Upper lobe of left lung (tissue), 6 donors: ENCODE measurements around the gene CBFA2T3. TPM values are rescaled to one million over a fixed set of nuclear protein-coding genes. Genes with fewer than 3 reads are reported as not detected.
A peak's percentile ranks its signal among the peaks of the same experiment; 100 is the strongest.

Source experiments
- ATAC-seq, 2 donors: fragments of 200-7000 bp; cut with Tn5 transposase; one replicate each; pipeline ENCODE4 v1.9.1; 2022; ENCODE audit warnings: mild to moderate bottlenecking in 2 of 2, moderate library complexity in 2 of 2; ENCODE audit not compliant: low FRiP score in 2 of 2
- DNase-seq, 2 donors: peaks; one replicate each; pipeline ENCODE4 v3.0.0-alpha.2; 2019 to 2020
- H3K27ac ChIP-seq, 4 donors: fragments of 200-600 bp; sonication (generic); one replicate each; pipeline ENCODE4 v1.5.1; 2016 to 2019
- H3K27me3 ChIP-seq, 4 donors: fragments of 200-600 bp; sonication (generic); one replicate each; pipeline ENCODE4 v1.5.1; 2017 to 2019
- H3K36me3 ChIP-seq, 4 donors: fragments of 200-600 bp; sonication (generic); one replicate each; pipeline ENCODE4 v1.5.1; 2016 to 2019
- H3K4me1 ChIP-seq, 4 donors: fragments of 200-600 bp; sonication (generic); one replicate each; pipeline ENCODE4 v1.5.1; 2018 to 2019
- H3K4me3 ChIP-seq, 4 donors: fragments of 200-600 bp; sonication (generic); one replicate each; pipeline ENCODE4 v1.5.1; 2017 to 2019; ENCODE audit warnings: mild to moderate bottlenecking in 2 of 4, moderate library complexity in 1 of 4
- H3K9me3 ChIP-seq, 4 donors: fragments of 200-600 bp; sonication (generic); one replicate each; pipeline ENCODE4 v1.5.1; 2018 to 2019
- EP300 ChIP-seq, 4 donors: sonication (generic); formaldehyde crosslinking; IDR thresholded peaks; one replicate each; pipeline ENCODE4 v1.5.1; 2017; ENCODE audit warnings: antibody characterized with exemption in 4 of 4, control low read depth in 2 of 4
- POLR2A ChIP-seq, 4 donors: fragments of 450-650 bp; IDR thresholded peaks; one replicate each; pipeline ENCODE4 v1.5.1; 2016 to 2017; ENCODE audit warnings: antibody characterized with exemption in 4 of 4, mild to moderate bottlenecking in 2 of 4
- POLR2AphosphoS5 ChIP-seq, 2 donors: sonication (generic); formaldehyde crosslinking; IDR thresholded peaks; one replicate each; pipeline ENCODE4 v1.5.1; 2017; ENCODE audit warnings: antibody characterized with exemption in 2 of 2
- WGBS, 2 donors: methylation state at CpG; one replicate each; pipeline ENCODE4 v1.1.5; 2017 to 2018; 5-methylcytosine and 5-hydroxymethylcytosine counted together
- total RNA-seq, 6 donors: library from RNA; depleted of rRNA in 4 of 6; stranded (reverse); fragments of >200 nt in 4 of 6; gene quantifications; one replicate each; pipeline versions ENCODE4 v1.1.0 to v1.2.1, GENCODE V29; 2016 to 2021
- TF ChIP-seq, protein P1 (sequence below), 6 experiments: fragments of 450-650 bp in 4 of 6; fragments of 200-600 bp in 2 of 6; sonication (generic) in 2 of 6; IDR thresholded peaks; one replicate each; pipeline ENCODE4 v1.5.1; 2016 to 2019; ENCODE audit warnings: antibody characterized with exemption in 6 of 6
- donor health status: DM: no; HTN: no; CAD: no; lungs with moderate emphysema.
- donor health status: DM: no; HTN: yes; CAD: no; lungs with severe emphysema.

The CBFA2T3 gene
- total RNA-seq: 10 to 100 TPM in 4 of 6 donors, 1 to 10 TPM in 2; 2.7 to 33.5 (median 15.2) TPM

DNA sequence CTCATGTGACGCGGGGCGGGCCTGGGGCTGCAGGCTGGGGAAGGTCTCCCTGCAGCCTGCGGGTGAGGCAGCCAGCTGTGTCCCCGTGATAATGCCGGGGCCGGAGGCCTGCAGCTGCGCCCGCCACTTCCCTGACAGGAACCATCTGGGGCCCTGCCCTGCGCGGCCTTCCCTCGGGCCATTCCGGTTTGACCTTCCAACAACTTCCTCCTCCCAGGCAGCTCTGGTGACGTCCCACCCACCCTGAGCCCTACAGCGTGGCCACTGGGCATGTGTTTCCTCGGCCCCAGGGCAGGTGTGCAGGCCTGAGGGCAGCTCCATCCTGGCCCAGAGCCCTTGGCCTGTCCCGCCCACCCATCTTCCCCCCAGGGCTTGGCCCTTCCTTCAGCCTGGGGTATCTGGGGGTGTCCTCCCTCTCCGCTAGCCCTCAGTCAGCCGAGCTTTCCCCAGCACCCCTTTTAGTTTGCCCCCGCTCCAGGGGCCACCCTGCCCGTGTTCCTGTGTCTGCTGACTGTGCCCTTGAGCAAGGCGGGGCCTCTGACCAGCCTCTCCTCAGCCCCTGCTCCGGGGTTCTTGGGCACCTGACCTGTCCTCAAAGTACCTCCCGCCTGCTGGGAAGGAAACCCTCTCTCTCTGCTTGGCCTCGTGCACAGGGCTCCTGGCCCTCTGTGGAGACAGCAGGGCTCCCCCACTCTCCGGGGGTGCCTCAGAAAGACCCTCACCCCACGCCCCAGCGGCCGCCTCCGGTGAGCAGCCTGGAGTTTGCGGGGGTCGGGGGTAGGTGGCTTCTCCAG is at the start of gene CBFA2T3:
CBFA2T3 (minus strand) TSS at position 190 of the 794 bp plus-strand sequence. CDS start 400 bp downstream, outside the sequence.
- peak within 1 kb of the TSS; percentile 7 to 73 (median 59) for H3K27ac ChIP-seq
- ATAC-seq: peak; percentile 79 to 80
- H3K4me1 ChIP-seq: peaks cover 23 to 37% (median 28%) of the 10 kb centered on the region in 4 donors
- peak; percentile 88 to 91 for DNase-seq
- no peaks in the 10 kb centered on the region for H3K36me3 ChIP-seq
- no peaks in the 10 kb centered on the region for H3K27me3 ChIP-seq
- TF ChIP-seq EP300 (IDR thresholded peaks at IDR 0.05): peak in 1 of 4 donors; percentile 46
- TF ChIP-seq, protein P1, sequence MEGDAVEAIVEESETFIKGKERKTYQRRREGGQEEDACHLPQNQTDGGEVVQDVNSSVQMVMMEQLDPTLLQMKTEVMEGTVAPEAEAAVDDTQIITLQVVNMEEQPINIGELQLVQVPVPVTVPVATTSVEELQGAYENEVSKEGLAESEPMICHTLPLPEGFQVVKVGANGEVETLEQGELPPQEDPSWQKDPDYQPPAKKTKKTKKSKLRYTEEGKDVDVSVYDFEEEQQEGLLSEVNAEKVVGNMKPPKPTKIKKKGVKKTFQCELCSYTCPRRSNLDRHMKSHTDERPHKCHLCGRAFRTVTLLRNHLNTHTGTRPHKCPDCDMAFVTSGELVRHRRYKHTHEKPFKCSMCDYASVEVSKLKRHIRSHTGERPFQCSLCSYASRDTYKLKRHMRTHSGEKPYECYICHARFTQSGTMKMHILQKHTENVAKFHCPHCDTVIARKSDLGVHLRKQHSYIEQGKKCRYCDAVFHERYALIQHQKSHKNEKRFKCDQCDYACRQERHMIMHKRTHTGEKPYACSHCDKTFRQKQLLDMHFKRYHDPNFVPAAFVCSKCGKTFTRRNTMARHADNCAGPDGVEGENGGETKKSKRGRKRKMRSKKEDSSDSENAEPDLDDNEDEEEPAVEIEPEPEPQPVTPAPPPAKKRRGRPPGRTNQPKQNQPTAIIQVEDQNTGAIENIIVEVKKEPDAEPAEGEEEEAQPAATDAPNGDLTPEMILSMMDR (IDR thresholded peaks at IDR 0.05): no peak
- TF ChIP-seq POLR2AphosphoS5 (IDR thresholded peaks at IDR 0.05): peak; percentile 79 to 87
- peak in 1 of 4 donors; percentile 6 for TF ChIP-seq POLR2A (IDR thresholded peaks at IDR 0.05)
- H3K9me3 ChIP-seq: no peaks in the 10 kb centered on the region
- WGBS, 2 donors: 31 to 47% methylated on average over 15 to 31 of the region's 32 CpGs
- peak within 1 kb of the TSS in 3 of 4 donors; percentile 14 to 38 (median 34) for H3K4me3 ChIP-seq

DNA sequence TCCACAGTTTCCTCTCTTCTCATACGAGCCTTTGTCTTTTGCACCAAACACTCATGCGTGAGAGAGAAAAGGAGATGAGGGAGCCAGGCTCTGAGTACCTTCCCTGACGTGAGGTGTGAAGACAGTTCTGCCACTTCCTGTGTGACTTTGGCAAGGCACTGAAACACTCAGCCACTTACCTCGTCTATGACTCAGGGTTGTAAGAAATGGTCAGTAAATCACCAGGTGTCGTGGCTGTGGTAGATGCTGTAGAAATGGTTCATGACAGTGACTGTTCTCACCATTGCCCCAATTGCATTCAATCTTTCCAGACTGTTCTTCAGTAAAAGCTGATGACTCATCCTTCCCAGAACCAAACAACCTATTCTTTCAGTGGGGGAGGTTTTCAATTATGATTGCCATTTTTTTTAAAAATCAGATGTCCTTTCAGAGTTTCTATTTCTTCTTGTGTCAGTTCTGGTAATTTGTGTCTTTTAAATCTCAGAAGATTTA is 49.2 kb upstream of the CBFA2T3 start:
- Histone ChIP-seq H3K27me3 (no peaks in the 10 kb centered on the region), H3K9me3 (peaks cover 0 to 16% (median 3%) of the 10 kb centered on the region in 4 donors), H3K4me1 (no peaks in the 10 kb centered on the region), H3K36me3 (no peaks in the 10 kb centered on the region), H3K27ac (no peak overlapping the region), H3K4me3 (no peak overlapping the region)
- TF ChIP-seq POLR2A (IDR thresholded peaks at IDR 0.05): no peak
- no peak for TF ChIP-seq POLR2AphosphoS5 (IDR thresholded peaks at IDR 0.05)
- no peak for TF ChIP-seq EP300 (IDR thresholded peaks at IDR 0.05)
- TF ChIP-seq, protein P1 (IDR thresholded peaks at IDR 0.05): no peak
- no peak for DNase-seq
- ATAC-seq: no peak
- WGBS, 2 donors: 51 to 57% methylated on average over 5 of the region's 5 CpGs

DNA sequence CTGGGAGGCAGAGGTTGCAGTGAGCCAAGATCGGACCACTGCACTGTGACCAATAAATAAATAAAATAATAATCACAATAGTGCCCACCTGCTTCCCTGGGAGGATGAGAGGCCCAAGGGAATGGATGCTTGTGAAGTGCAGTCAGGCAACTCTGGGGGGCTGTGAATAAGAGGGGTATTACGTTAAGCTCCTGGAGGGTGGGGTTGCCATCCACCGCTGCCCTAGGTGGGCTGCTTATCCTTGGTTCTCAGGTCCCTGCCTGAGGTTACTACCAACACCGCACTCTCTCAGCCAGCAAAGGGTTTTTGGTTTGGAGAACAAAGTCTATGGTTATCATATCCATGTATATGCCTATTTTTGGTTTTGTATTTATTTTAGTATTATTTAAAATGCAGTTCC is 48.6 kb upstream of the CBFA2T3 start:
- ATAC-seq (no peak), DNase-seq (no peak)
- WGBS, 2 donors: 89 to 91% methylated on average over 4 of the region's 4 CpGs
- Histone ChIP-seq H3K4me3 (no peak overlapping the region), H3K27me3 (no peaks in the 10 kb centered on the region), H3K27ac (no peak overlapping the region), H3K9me3 (peaks cover 0 to 13% (median 3%) of the 10 kb centered on the region in 4 donors), H3K36me3 (no peaks in the 10 kb centered on the region), H3K4me1 (no peaks in the 10 kb centered on the region)
- TF ChIP-seq, protein P1 (IDR thresholded peaks at IDR 0.05): no peak
- TF ChIP-seq POLR2A (IDR thresholded peaks at IDR 0.05): no peak
- no peak for TF ChIP-seq EP300 (IDR thresholded peaks at IDR 0.05)

DNA sequence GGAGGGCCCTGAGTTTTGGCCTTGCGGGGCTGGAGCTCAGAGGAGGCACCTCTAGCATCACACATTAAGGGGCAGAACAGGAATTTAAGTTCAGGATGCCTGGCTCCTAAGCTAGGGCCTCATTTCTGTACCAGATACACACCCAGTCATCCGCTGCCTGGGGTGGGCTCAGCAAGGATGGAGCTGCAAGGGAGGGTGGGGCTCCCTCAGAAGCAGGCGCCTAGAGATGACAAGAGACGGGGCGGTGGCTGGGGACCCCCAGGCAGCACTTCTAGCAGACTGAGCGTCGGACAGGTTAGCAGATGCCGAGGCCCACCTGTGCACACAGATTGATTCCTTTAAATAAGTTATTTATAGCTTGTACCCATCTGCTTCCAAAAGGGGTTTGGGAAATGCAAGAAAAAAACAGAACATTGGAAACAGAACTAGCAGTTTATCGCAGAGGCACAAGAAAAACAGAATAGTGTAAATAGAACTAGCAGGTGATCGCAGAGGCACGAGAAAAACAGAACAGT is 47.6 kb upstream of the CBFA2T3 start:
- 79 to 89% methylated on average over 11 of the region's 11 CpGs for WGBS, 2 donors
- Histone ChIP-seq H3K4me3 (no peak overlapping the region), H3K4me1 (no peaks in the 10 kb centered on the region), H3K27ac (no peak overlapping the region), H3K27me3 (no peaks in the 10 kb centered on the region), H3K36me3 (no peaks in the 10 kb centered on the region), H3K9me3 (peaks cover 0 to 13% (median 3%) of the 10 kb centered on the region in 4 donors)
- TF ChIP-seq POLR2AphosphoS5 (IDR thresholded peaks at IDR 0.05) (no peak), POLR2A (IDR thresholded peaks at IDR 0.05) (no peak), EP300 (IDR thresholded peaks at IDR 0.05) (no peak)
- TF ChIP-seq, protein P1 (IDR thresholded peaks at IDR 0.05): no peak
- DNase-seq (no peak), ATAC-seq (no peak)
